H9 (cell line): ENCODE measurements around the gene GALNT16. TPM values are rescaled to one million over a fixed set of nuclear protein-coding genes. Genes with fewer than 3 reads are reported as not detected.

Source experiments
- DNase-seq: peaks from one replicate; pipeline ENCODE4 v3.0.0-alpha.2; 2017
- H2AFZ ChIP-seq: one replicate; pipeline ENCODE4 v1.6.1; 2013; ENCODE audit warnings: mild to moderate bottlenecking, low read length, control low read depth, moderate library complexity
- H2AK5ac ChIP-seq: 2 replicates; pipeline ENCODE4 v1.6.1; 2013; ENCODE audit warnings: low read length, control low read depth, mixed read lengths; ENCODE audit not compliant: insufficient read length
- H2BK120ac ChIP-seq: one replicate; pipeline ENCODE4 v1.6.1; 2013; ENCODE audit warnings: low read depth, mild to moderate bottlenecking, low read length, control low read depth, inconsistent platforms; ENCODE audit not compliant: poor library complexity, severe bottlenecking
- H2BK12ac ChIP-seq: 2 replicates; pipeline ENCODE4 v1.6.1; 2013; ENCODE audit warnings: low read length, control low read depth, mixed read lengths, low read depth; ENCODE audit not compliant: insufficient read length
- H2BK15ac ChIP-seq: 2 replicates; pipeline ENCODE4 v1.6.1; 2013; ENCODE audit warnings: low read depth, low read length, control low read depth
- H2BK20ac ChIP-seq: one replicate; pipeline ENCODE4 v1.6.1; 2013; ENCODE audit warnings: low read depth, mild to moderate bottlenecking, low read length, control low read depth, inconsistent platforms; ENCODE audit not compliant: poor library complexity, severe bottlenecking
- H2BK5ac ChIP-seq: 2 replicates; pipeline ENCODE4 v1.6.1; 2013; ENCODE audit warnings: low read length, control low read depth, mixed read lengths; ENCODE audit not compliant: insufficient read length
- H3K14ac ChIP-seq: 2 replicates; pipeline ENCODE4 v1.6.1; 2013; ENCODE audit warnings: low read length, control low read depth; ENCODE audit not compliant: insufficient read depth
- H3K18ac ChIP-seq: 2 replicates; pipeline ENCODE4 v1.6.1; 2013; ENCODE audit warnings: low read depth, mild to moderate bottlenecking, mixed read lengths, low read length, control low read depth; ENCODE audit not compliant: insufficient read length
- H3K23ac ChIP-seq: 2 replicates; pipeline ENCODE4 v1.6.1; 2013; ENCODE audit warnings: low read length, control low read depth, mixed read lengths, low read depth; ENCODE audit not compliant: insufficient read length
- H3K23me2 ChIP-seq: 2 replicates; pipeline ENCODE4 v1.6.1; 2013; ENCODE audit warnings: low read depth, mild to moderate bottlenecking, mixed read lengths, low read length, control low read depth; ENCODE audit not compliant: insufficient read length, poor library complexity, severe bottlenecking
- H3K27ac ChIP-seq: 2 replicates; pipeline ENCODE4 v1.5.1; 2013; ENCODE audit warnings: low read length, control low read depth, mixed read lengths, low read depth; ENCODE audit not compliant: insufficient read length
- H3K27me3 ChIP-seq: 2 replicates; pipeline ENCODE4 v1.6.1; 2013; ENCODE audit warnings: low read length, control low read depth, inconsistent platforms; ENCODE audit not compliant: insufficient read depth
- H3K4ac ChIP-seq: 2 replicates; pipeline ENCODE4 v1.6.1; 2013; ENCODE audit warnings: low read depth, mild to moderate bottlenecking, control low read depth, inconsistent platforms, low read length, moderate library complexity
- H3K4me1 ChIP-seq: 2 replicates; pipeline ENCODE4 v1.6.1; 2013; ENCODE audit warnings: low read length, control low read depth, inconsistent platforms; ENCODE audit not compliant: insufficient read depth
- H3K4me2 ChIP-seq: 2 replicates; pipeline ENCODE4 v1.6.1; 2013; ENCODE audit warnings: low read length, control low read depth, mixed read lengths; ENCODE audit not compliant: insufficient read length, insufficient read depth
- H3K56ac ChIP-seq: 2 replicates; pipeline ENCODE4 v1.6.1; 2013; ENCODE audit warnings: low read depth, mild to moderate bottlenecking, mixed read lengths, low read length, control low read depth; ENCODE audit not compliant: insufficient read length
- H3K79me1 ChIP-seq: 2 replicates; pipeline ENCODE4 v1.6.1; 2013; ENCODE audit warnings: low read depth, mild to moderate bottlenecking, moderate library complexity, low read length, control low read depth, inconsistent platforms; ENCODE audit not compliant: insufficient read depth, poor library complexity, severe bottlenecking
- H3K79me2 ChIP-seq: 2 replicates; pipeline ENCODE4 v1.6.1; 2013; ENCODE audit warnings: low read length, control low read depth, inconsistent platforms; ENCODE audit not compliant: insufficient read depth
- H3K9ac ChIP-seq: 2 replicates; pipeline ENCODE4 v1.6.1; 2013; ENCODE audit warnings: low read length, control low read depth, mixed read lengths; ENCODE audit not compliant: insufficient read length; ENCODE audit errors: extremely low read depth
- H3K9me3 ChIP-seq: one replicate; pipeline ENCODE4 v1.6.1; 2013; ENCODE audit warnings: low read depth, low read length, inconsistent platforms; ENCODE audit not compliant: control insufficient read depth
- H3T11ph ChIP-seq: one replicate; pipeline ENCODE4 v1.6.1; 2013; ENCODE audit warnings: mild to moderate bottlenecking, low read length, control low read depth, inconsistent platforms
- H4K20me1 ChIP-seq: one replicate; pipeline ENCODE4 v1.6.1; 2013; ENCODE audit not compliant: control insufficient read depth, insufficient read length, insufficient read depth
- H4K5ac ChIP-seq: 2 replicates; pipeline ENCODE4 v1.6.1; 2013; ENCODE audit warnings: low read depth, mild to moderate bottlenecking, mixed read lengths, low read length, control low read depth; ENCODE audit not compliant: insufficient read length
- H4K8ac ChIP-seq: replicated peaks from 2 replicates; pipeline ENCODE4 v1.6.1; 2013; ENCODE audit warnings: low read length, control low read depth, mixed read lengths, low read depth; ENCODE audit not compliant: insufficient read length
- H4K91ac ChIP-seq: 2 replicates; pipeline ENCODE4 v1.6.1; 2013; ENCODE audit warnings: low read depth, mild to moderate bottlenecking, moderate library complexity, mixed read lengths, low read length, control low read depth; ENCODE audit not compliant: insufficient read length
- H3K27ac Mint-ChIP-seq, 3 experiments: 2 replicates in 2 of 3; 3 replicates in 1 of 3; pipeline ENCODE4 v1.8.0; 2020 to 2021; ENCODE audit warnings: mixed read lengths in 3 of 3, mild to moderate bottlenecking in 1 of 3, moderate library complexity in 1 of 3
- H3K27me3 Mint-ChIP-seq: 2 replicates; pipeline ENCODE4 v1.8.0; 2021; ENCODE audit warnings: low read depth, mild to moderate bottlenecking, moderate library complexity, mixed read lengths
- H3K36me3 Mint-ChIP-seq, 3 experiments: 2 replicates in 2 of 3; 3 replicates in 1 of 3; pipeline ENCODE4 v1.8.0; 2020 to 2021; ENCODE audit warnings: low read depth in 3 of 3, mixed read lengths in 3 of 3; ENCODE audit not compliant: insufficient read depth in 1 of 3
- H3K4me1 Mint-ChIP-seq, 2 experiments: 2 replicates each; pipeline ENCODE4 v1.8.0; 2020; ENCODE audit warnings: mixed read lengths in 2 of 2
- H3K4me3 Mint-ChIP-seq, 2 experiments: 2 replicates in 1 of 2; 3 replicates in 1 of 2; pipeline ENCODE4 v1.8.0; 2020 to 2021; ENCODE audit warnings: mild to moderate bottlenecking in 2 of 2, mixed read lengths in 2 of 2, moderate library complexity in 1 of 2
- H3K9me3 Mint-ChIP-seq, 2 experiments: 2 replicates in 1 of 2; 3 replicates in 1 of 2; pipeline ENCODE4 v1.8.0; 2020; ENCODE audit warnings: mild to moderate bottlenecking in 2 of 2, mixed read lengths in 2 of 2, moderate library complexity in 1 of 2
- WGBS: extraction: QIAGEN DNeasy Blood & Tissue Kit; methylation state at CpG from one replicate; pipeline ENCODE4 v1.1.7; 2013; ENCODE audit warnings: missing lambda C conversion rate, low lambda C conversion rate, mixed read lengths; ENCODE audit not compliant: insufficient read length; ENCODE audit errors: extremely low coverage; 5-methylcytosine and 5-hydroxymethylcytosine counted together
- total RNA-seq: library from RNA; stranded (reverse); gene quantifications from 2 replicates; pipeline ENCODE4 v1.2.1, GENCODE V29; 2021
- TF ChIP-seq, protein P1 (sequence below): fragments of 200-600 bp; sonication (generic); conservative IDR thresholded peaks from 3 replicates; pipeline ENCODE4 v1.8.0; 2021; ENCODE audit warnings: antibody characterized with exemption, mild to moderate bottlenecking

GALNT16 gene
- total RNA-seq, 1 experiment from 2014 or later, result 2.3 TPM

DNA sequence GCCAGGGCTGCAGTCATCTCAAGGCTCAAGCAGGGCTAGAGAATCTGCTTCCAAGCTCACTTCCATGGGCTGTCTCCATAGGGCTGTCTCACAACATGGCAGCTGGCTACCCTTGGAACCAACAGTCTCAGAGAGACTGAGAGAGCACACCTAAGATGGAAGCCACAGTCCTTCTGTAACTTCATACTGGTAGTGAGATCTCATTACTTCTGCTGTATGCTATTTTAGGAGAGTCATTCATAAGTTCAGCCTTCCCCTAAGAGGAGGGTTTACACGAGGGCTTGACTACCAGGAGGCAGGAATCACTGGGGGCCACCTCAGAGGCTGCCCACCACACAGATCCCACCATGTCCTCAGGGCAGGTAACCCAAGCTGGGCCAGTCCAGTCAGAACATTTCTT is 108.4 kb downstream of the GALNT16 start:
- Histone ChIP-seq H4K91ac (no peak overlapping the region), H2BK120ac (no peak overlapping the region), H3K79me2 (no peaks in the 10 kb centered on the region), H3K14ac (no peak overlapping the region), H3K4me2 (no peak overlapping the region), H3K27me3 (no peaks in the 10 kb centered on the region), H2BK5ac (no peak overlapping the region), H2BK15ac (no peak overlapping the region), H3K56ac (no peak overlapping the region), H3K9me3 (no peaks in the 10 kb centered on the region), H3K4me1 (no peaks in the 10 kb centered on the region), H2AK5ac (no peak overlapping the region), H4K5ac (no peak overlapping the region), H3K23ac (no peak overlapping the region), H3K18ac (no peak overlapping the region), H3K27ac (no peak overlapping the region), H4K20me1 (no peaks in the 10 kb centered on the region), H4K8ac (no peak overlapping the region), H2AFZ (no peak overlapping the region), H3T11ph (no peak overlapping the region), H3K9ac (no peak overlapping the region), H2BK12ac (no peak overlapping the region), H3K4ac (no peak overlapping the region), H3K23me2 (no peaks in the 10 kb centered on the region), H2BK20ac (no peak overlapping the region), H3K79me1 (no peaks in the 10 kb centered on the region)
- TF ChIP-seq, protein P1, sequence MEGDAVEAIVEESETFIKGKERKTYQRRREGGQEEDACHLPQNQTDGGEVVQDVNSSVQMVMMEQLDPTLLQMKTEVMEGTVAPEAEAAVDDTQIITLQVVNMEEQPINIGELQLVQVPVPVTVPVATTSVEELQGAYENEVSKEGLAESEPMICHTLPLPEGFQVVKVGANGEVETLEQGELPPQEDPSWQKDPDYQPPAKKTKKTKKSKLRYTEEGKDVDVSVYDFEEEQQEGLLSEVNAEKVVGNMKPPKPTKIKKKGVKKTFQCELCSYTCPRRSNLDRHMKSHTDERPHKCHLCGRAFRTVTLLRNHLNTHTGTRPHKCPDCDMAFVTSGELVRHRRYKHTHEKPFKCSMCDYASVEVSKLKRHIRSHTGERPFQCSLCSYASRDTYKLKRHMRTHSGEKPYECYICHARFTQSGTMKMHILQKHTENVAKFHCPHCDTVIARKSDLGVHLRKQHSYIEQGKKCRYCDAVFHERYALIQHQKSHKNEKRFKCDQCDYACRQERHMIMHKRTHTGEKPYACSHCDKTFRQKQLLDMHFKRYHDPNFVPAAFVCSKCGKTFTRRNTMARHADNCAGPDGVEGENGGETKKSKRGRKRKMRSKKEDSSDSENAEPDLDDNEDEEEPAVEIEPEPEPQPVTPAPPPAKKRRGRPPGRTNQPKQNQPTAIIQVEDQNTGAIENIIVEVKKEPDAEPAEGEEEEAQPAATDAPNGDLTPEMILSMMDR, result no peak
- Mint-ChIP-seq H3K9me3 (no peaks in the 10 kb centered on the region), H3K27ac (no peak overlapping the region), H3K4me3 (no peak overlapping the region), H3K36me3 (peaks cover 2 to 10% (median 5%) of the 10 kb centered on the region in 3 experiments; a peak in 6 of 7 replicates), H3K4me1 (peaks cover 3 to 8% of the 10 kb centered on the region in 2 experiments), H3K27me3 (no peaks in the 10 kb centered on the region)
- no peak for DNase-seq
- WGBS, result no CpG with 5 or more reads among the region's 1 CpG
